Kidney (tissue), 14 donors: ENCODE data around the gene LDLRAD4. TPM values are rescaled to one million over a fixed set of nuclear protein-coding genes. Genes with fewer than 3 reads are reported as not detected.

ENCODE experiments used
- DNase-seq, 5 donors: peaks; one replicate each; pipeline ENCODE4 v3.0.0-alpha.2; 2013 to 2020
- FAIRE-seq: peaks from 2 replicates; lab custom pipeline; 2012; peaks lifted over from hg19 to GRCh38; lab: Jason Lieb, UNC
- H3K27ac ChIP-seq, 2 donors: one replicate each; pipeline ENCODE4 v1.7.0; 2013; ENCODE audit warnings: low read depth in 2 of 2, low read length in 2 of 2, inconsistent platforms in 1 of 2
- H3K27me3 ChIP-seq: one replicate; pipeline ENCODE4 v1.7.1; 2013; ENCODE audit warnings: low read length, inconsistent platforms; ENCODE audit not compliant: control insufficient read depth, insufficient read depth
- H3K36me3 ChIP-seq, 3 donors: one replicate each; pipeline versions ENCODE4 v1.7.0 to v1.7.1; 2013; ENCODE audit warnings: low read length in 3 of 3, control low read depth in 1 of 3, inconsistent platforms in 1 of 3; ENCODE audit not compliant: insufficient read depth in 3 of 3, control insufficient read depth in 2 of 3
- H3K4me1 ChIP-seq, 3 donors: one replicate each; pipeline versions ENCODE4 v1.7.0 to v1.7.1; 2013; ENCODE audit warnings: low read length in 3 of 3, inconsistent platforms in 1 of 3, low read depth in 1 of 3; ENCODE audit not compliant: control insufficient read depth in 2 of 3, insufficient read depth in 2 of 3
- H3K4me3 ChIP-seq, 3 donors: one replicate each; pipeline versions ENCODE4 v1.7.0 to v1.8.1; 2013; ENCODE audit warnings: low read length in 3 of 3, control low read depth in 1 of 3, inconsistent platforms in 1 of 3
- H3K9ac ChIP-seq, 3 donors: one replicate each; pipeline versions ENCODE4 v1.7.0 to v1.7.1; 2013; ENCODE audit warnings: low read length in 3 of 3, control low read depth in 1 of 3, inconsistent platforms in 1 of 3
- H3K9me3 ChIP-seq, 3 donors: one replicate each; pipeline versions ENCODE4 v1.7.0 to v1.7.1; 2013; ENCODE audit warnings: low read length in 3 of 3, control low read depth in 1 of 3, inconsistent platforms in 1 of 3; ENCODE audit not compliant: control insufficient read depth in 2 of 3, insufficient read depth in 1 of 3
- CTCF ChIP-seq: IDR thresholded peaks from 3 replicates; pipeline ENCODE4 v1.5.1; 2012; ENCODE audit warnings: mild to moderate bottlenecking, moderate library complexity, borderline replicate concordance; ENCODE audit not compliant: insufficient read depth; ENCODE audit errors: extremely low read depth
- intact Hi-C: fragments of 100-400 bp; cut with DNase I; formaldehyde crosslinking; loops from one replicate; pipeline ENCODE4 v1.11.1; 2022
- polyA plus RNA-seq: library from polyadenylated mRNA; stranded (reverse); fragments of 350-450 nt; fragmentation: Illumina TruSeq; extraction: RNeasy Lipid Tissue Mini Kit (QIAGEN cat#74804); gene quantifications from one replicate; pipeline ENCODE4 v1.2.3, GENCODE V29; 2014; ENCODE audit warnings: low read depth, low replicate concordance; ENCODE audit not compliant: insufficient read depth
- total RNA-seq: library from RNA; stranded (reverse); fragmentation: NEBNext Ultra II Directional; extraction: Animal tissue kit (Norgen Biotek cat#: 25700); gene quantifications from one replicate; pipeline ENCODE4 v1.2.1, GENCODE V29; 2021
- donor health status: control.
- donor health status: control.
- donor health status: control.
- donor health status: control.
- donor health status: control.
- donor health status: DM: yes; HTN: yes; CAD: no.
- donor health status: Normal renal cell carcinoma (clear cell type).

Gene LDLRAD4
- total and polyA plus RNA-seq, 2 donors from 2014 or later, result 2.3 to 42.3 TPM

- no peak overlapping the region for H3K9ac ChIP-seq
- no peak for TF ChIP-seq CTCF
- no peaks in the 10 kb centered on the region for H3K4me1 ChIP-seq
- H3K9me3 ChIP-seq, result no peaks in the 10 kb centered on the region
- H3K27me3 ChIP-seq, result no peaks in the 10 kb centered on the region
- DNase-seq, result no peak
- no peak overlapping the region for H3K4me3 ChIP-seq
- FAIRE-seq, result no peak
- H3K27ac ChIP-seq, result no peak overlapping the region
- intact Hi-C loops, result no loop called here
- no peaks in the 10 kb centered on the region for H3K36me3 ChIP-seq
Measured at GRCh38 chr18:13427354-13427753, 208.8 kb downstream of the LDLRAD4 start.

- H3K36me3 ChIP-seq, result no peaks in the 10 kb centered on the region
- H3K27ac ChIP-seq, result no peak overlapping the region
- H3K4me3 ChIP-seq, result no peak overlapping the region
- no peak overlapping the region for H3K9ac ChIP-seq
- H3K4me1 ChIP-seq, result no peaks in the 10 kb centered on the region
- intact Hi-C loops, result no loop called here
- no peak for FAIRE-seq
- H3K9me3 ChIP-seq, result no peaks in the 10 kb centered on the region
- H3K27me3 ChIP-seq, result no peaks in the 10 kb centered on the region
- TF ChIP-seq CTCF, result no peak
- DNase-seq, result no peak
Measured at GRCh38 chr18:13428319-13428718, 209.8 kb downstream of the LDLRAD4 start.

GRCh38 chr18:13429016-13429415 is 210.5 kb downstream of the LDLRAD4 start:
- no peak for DNase-seq
- Histone ChIP-seq H3K9me3 (no peaks in the 10 kb centered on the region), H3K4me3 (no peak overlapping the region), H3K9ac (no peak overlapping the region), H3K4me1 (no peaks in the 10 kb centered on the region), H3K36me3 (no peaks in the 10 kb centered on the region), H3K27ac (no peak overlapping the region), H3K27me3 (no peaks in the 10 kb centered on the region)
- FAIRE-seq, result no peak
- intact Hi-C loops, result no loop called here
- TF ChIP-seq CTCF, result no peak

DNA sequence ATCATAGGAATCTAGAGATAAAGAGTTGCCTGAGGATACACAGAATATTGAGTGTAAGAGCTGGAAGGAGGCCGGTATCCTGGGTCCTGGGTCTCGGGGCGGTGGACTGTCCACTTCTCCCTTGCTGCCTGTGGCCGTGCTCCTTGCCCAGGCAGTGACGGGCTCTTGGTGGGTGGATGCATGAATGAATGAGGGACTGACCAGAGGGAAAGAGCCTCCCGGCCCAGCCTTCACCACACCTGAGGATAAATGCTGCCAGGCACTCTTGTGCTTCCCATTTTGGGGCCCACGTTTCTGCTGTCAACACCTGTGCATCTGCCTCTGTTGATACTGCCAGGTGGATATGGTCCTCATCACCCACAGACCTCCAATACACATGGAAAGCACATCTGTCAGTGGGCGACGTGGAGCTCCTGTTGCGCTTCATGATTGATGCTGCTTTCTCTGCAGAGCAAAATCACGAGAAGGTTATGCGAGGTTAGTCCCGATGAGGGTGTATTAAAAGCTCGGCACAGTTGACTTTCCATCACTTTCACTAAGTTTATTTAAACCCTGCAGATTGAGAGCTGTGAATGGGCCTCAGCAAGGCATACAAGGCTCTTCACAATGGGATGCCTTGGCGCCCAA is 211.4 kb downstream of the LDLRAD4 start:
- H3K9me3 ChIP-seq, result no peaks in the 10 kb centered on the region
- DNase-seq (no peak), FAIRE-seq (no peak)
- intact Hi-C loops, result no loop called here
- H3K36me3 ChIP-seq, result no peaks in the 10 kb centered on the region
- H3K27ac ChIP-seq, result no peak overlapping the region
- no peak overlapping the region for H3K9ac ChIP-seq
- no peak overlapping the region for H3K4me3 ChIP-seq
- no peaks in the 10 kb centered on the region for H3K27me3 ChIP-seq
- no peak for TF ChIP-seq CTCF
- H3K4me1 ChIP-seq, result no peaks in the 10 kb centered on the region
